H7 (cell line): ENCODE measurements around the gene DSG2. TPM values are rescaled to one million over a fixed set of nuclear protein-coding genes. Genes with fewer than 3 reads are reported as not detected.

Experiments
- DNase-seq: peaks from one replicate; pipeline ENCODE4 v3.0.0; 2012
- H3K27me3 ChIP-seq: 2 replicates; pipeline ENCODE4 v1.6.0; 2011; ENCODE audit warnings: mild to moderate bottlenecking, low read length; ENCODE audit not compliant: control insufficient read depth, insufficient read depth
- H3K36me3 ChIP-seq: replicated peaks from 2 replicates; pipeline ENCODE4 v1.5.1; 2011; ENCODE audit warnings: low read length; ENCODE audit not compliant: control insufficient read depth, insufficient read depth
- H3K4me3 ChIP-seq: 2 replicates; pipeline ENCODE4 v1.5.1; 2011; ENCODE audit warnings: low read depth, mild to moderate bottlenecking, control low read depth, low read length, moderate library complexity; ENCODE audit not compliant: insufficient read depth
- total RNA-seq: library from RNA; depleted of rRNA; stranded (reverse); fragments of >200 nt; shearing (Covaris generic); gene quantifications from 2 replicates; pipeline ENCODE4 v1.2.3, GENCODE V29; 2014

The DSG2 gene
- total RNA-seq, 1 experiment from 2014 or later: 51.7 TPM

DNA sequence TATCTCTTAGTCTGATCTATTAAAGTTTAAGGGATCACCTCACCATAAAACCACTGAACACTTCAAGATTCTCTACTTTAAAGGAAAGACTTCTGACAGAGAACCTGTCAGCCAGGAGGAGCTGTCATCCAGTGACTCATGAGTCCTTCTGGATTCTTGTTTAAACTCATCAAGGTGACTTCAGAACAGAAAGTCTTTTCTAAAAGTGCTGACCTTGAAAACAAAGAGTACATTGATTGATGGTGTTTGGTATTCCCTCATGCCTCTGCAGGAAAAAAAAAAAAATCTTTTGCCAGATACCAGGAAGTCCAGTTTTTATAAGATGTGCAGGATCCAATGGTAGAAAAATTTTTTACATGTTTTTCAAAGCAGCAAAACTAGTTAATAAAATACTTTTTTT lies 12.3 kb downstream of the DSG2 start:
- no peak for DNase-seq
- no peaks in the 10 kb centered on the region for H3K27me3 ChIP-seq

DNA sequence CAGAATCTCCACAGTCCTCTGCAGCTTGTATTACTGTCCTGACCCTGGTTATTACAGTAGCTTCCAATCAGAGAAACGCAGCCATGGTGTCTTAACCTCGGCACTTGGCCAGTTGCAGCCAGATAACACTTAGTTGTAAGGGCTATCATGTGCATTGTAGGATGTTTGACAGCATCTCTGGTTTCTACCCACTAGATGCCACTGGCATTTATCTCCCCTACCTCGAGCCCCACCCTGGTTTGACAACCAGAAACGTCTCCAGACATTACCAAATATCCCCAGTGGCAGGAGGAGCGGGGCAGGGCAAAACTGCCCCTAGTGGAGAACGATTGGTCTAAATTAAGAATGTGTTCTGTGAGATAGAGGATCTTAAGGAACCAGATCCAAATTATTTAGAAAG lies 13.1 kb downstream of the DSG2 start:
- H3K4me3 ChIP-seq: no peak overlapping the region
- H3K36me3 ChIP-seq: no peaks in the 10 kb centered on the region
- H3K27me3 ChIP-seq: no peaks in the 10 kb centered on the region
- peak; percentile 30 for DNase-seq

More for the DNA sequence above, 12.3 kb downstream of the DSG2 start:
- Histone ChIP-seq H3K36me3 (no peaks in the 10 kb centered on the region), H3K4me3 (no peak overlapping the region)

DNA sequence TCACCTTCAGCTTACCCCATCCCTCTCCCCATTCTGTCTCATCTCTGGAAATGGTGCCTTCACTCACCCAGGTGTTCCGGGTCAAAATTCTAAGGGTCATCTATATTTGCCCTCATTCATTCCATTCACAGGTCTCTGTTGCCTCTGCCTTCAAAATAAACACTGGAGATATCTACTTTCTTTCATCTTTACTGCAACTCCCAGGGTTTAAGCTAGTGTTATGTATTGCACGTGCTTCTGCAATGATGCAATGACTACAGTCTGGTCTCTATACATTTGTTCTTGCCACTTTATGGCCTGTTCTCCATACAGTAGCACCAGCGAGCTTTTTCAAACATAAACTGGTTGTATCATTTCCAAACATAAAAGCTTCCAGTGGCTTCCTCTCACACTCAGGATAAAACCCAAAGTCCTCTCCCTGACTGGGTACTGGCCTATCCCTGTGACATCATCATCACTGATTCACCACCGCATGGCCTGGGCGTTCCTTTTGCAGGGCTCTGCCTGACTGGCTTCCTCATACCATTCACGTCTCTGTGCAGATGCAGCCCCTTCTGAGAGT lies 14.3 kb downstream of the DSG2 start:
- no peak for DNase-seq
- Histone ChIP-seq H3K27me3 (no peaks in the 10 kb centered on the region), H3K36me3 (no peaks in the 10 kb centered on the region), H3K4me3 (no peak overlapping the region)

DNA sequence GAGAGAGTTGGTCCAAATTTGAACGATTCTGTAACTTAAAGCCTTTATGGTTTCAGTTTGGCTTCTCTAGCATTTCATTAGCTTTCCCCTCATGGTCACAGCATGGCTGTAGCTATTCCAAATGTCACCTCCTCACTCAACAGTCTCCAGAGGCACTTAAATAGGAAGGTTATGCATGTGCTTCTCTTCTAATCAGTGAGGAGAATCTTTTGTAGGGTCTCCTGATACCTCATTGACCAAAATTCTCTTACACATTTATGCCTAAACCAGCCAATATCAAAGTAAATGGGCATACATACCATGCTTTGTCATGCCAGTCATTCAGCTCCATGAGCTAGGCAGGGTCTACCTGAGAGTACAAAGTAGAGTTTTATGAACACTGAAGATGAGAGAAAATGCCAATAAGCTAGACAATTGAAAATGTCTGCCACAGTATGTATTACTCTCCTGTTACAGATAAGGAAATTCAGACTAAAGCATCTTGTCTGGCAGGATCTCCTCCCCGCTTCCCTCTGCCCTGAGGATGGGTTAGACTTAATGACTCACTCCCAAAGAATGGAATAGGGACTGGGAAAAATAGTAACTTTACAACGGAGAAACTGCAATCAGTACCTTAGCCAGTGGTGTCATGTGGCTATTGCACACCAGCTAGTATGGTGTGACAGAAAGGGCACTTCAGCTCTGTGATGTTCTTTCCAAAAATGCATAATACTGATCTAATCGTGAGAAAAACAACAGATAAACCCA lies 15.4 kb downstream of the DSG2 start:
- no peak for DNase-seq
- no peaks in the 10 kb centered on the region for H3K27me3 ChIP-seq
- no peaks in the 10 kb centered on the region for H3K36me3 ChIP-seq
- no peak overlapping the region for H3K4me3 ChIP-seq

DNA sequence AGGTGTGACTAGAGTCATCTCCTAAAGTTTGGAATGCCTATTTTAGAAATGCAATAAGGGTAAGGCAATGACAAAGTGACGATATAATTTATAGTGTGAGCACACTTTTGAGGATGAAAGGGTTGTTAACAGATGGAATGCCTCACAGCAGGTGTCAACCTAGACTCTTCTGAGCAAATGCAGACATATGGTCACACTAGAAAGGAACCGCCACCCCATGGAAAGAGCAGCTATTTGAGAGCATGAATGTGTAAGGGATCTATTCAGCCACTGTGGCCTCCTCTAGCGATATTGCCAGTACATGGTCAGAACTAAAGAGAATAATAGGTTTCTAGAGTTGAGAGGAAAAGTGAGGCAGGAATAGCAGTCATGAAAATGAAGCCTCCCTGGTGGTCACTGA lies 18.5 kb downstream of the DSG2 start:
- Histone ChIP-seq H3K36me3 (peaks cover 6% of the 10 kb centered on the region), H3K27me3 (no peaks in the 10 kb centered on the region), H3K4me3 (no peak overlapping the region)
- DNase-seq: no peak

DNA sequence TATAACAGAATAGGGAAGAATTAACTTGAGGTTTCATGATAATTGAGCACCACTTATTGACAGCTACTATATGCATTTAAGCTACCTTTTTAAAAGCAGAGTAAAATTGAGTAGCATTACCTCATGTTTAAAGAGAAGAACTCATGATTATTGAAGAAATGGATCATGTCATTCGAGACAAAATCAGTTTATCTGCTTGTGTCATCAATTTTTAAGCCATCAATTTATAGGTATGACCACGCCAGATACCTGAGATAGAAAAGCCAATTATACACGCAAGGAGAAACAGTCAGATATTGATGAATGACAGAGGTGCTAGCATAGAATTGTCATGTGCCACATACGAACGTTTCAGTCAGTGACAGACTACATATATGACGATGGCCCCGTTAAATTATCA lies 28.4 kb downstream of the DSG2 start:
- Histone ChIP-seq H3K27me3 (no peaks in the 10 kb centered on the region), H3K36me3 (peaks cover 16% of the 10 kb centered on the region), H3K4me3 (no peak overlapping the region)
- no peak for DNase-seq

DNA sequence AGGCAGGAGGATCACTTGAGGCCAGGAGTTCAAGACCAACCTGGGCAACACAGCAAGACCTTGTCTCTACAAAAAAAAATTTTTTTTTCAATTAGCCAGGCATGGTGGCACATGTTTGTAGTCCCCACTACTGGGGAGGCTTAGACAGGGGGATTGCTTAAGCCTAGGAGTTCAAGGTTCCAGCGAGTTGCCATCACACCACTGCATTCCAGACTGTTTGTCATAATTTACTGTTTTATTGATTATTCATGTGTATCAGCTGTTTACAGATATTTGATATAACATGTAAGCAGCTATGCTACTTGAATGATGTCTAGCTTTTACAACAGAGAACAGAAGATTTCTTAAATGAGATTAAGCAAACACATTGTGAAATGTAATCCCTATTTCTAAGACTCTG lies 35.3 kb downstream of the DSG2 start:
- no peaks in the 10 kb centered on the region for H3K27me3 ChIP-seq
- DNase-seq: no peak
- no peak overlapping the region for H3K4me3 ChIP-seq
- peaks cover 8% of the 10 kb centered on the region for H3K36me3 ChIP-seq

DNA sequence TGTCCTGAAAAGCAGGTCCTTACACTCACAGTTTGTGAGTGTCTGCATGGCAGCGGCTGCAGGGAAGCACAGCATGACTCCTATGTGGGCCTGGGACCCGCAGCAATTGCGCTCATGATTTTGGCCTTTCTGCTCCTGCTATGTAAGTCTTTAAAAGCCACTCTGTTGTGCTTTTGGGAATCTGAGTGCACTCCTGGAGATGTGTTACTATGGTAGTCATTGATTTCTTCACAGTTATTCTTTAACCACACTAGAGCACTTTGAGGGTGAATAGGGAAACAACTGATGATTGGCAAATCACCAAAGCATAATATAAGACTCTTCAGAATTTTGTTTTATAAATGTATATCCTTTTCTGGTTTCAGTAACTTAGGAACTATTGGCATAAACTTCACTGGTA lies 40.9 kb downstream of the DSG2 start:
- no peak for DNase-seq
- Histone ChIP-seq H3K4me3 (no peak overlapping the region), H3K27me3 (no peaks in the 10 kb centered on the region), H3K36me3 (peaks cover 38% of the 10 kb centered on the region)

DNA sequence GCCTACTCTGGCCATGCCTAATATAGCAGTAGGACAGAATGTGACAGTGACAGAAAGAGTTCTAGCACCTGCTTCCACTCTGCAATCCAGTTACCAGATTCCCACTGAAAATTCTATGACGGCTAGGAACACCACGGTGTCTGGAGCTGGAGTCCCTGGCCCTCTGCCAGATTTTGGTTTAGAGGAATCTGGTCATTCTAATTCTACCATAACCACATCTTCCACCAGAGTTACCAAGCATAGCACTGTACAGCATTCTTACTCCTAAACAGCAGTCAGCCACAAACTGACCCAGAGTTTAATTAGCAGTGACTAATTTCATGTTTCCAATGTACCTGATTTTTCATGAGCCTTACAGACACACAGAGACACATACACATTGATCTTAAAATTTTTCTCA lies 48.5 kb downstream of the DSG2 start:
- no peak for DNase-seq
- no peak overlapping the region for H3K4me3 ChIP-seq
- peaks cover 27% of the 10 kb centered on the region for H3K36me3 ChIP-seq
- H3K27me3 ChIP-seq: no peaks in the 10 kb centered on the region

DNA sequence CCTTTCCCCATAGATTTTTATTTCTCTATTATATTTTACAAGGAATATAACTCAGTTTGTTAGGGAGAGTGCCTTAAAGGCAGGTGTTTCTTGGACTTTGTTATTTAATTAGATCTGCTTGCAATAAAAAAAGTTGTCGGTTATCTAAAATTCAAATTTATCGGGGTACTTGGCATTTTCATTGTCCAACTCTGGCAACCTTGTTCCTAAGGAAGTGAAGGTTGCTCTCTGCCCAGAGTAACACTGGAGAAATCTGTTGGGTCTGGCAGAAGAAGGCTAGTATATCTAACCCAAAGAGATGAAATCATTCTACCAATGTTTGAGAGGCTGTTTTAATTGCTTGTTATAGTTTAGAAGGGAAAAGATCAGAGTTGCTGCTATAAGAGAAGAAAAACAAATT lies 50.9 kb downstream of the DSG2 start:
- Histone ChIP-seq H3K4me3 (no peak overlapping the region), H3K36me3 (peaks cover 14% of the 10 kb centered on the region), H3K27me3 (no peaks in the 10 kb centered on the region)
- DNase-seq: no peak

DNA sequence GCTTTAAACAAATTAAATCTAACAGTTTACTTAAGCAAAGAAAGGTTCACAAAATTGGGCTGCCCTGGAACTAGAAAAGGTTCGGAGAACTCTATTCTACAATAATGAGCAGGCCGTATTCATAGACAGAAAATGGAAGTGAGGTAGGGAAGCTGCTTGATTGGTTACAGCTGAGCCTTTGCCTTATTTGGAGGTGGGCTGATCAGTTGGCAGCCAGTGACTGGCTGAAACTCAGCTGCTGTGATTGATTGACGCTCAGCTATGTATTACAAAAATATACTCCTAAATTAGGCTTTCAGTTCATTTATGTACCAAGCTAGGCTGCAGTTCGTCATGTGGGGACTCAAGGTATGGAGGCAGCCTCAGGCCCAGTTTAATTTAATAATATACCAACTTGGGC lies 51.4 kb downstream of the DSG2 start:
- DNase-seq: no peak
- no peaks in the 10 kb centered on the region for H3K27me3 ChIP-seq
- H3K36me3 ChIP-seq: peaks cover 14% of the 10 kb centered on the region
- no peak overlapping the region for H3K4me3 ChIP-seq

DNA sequence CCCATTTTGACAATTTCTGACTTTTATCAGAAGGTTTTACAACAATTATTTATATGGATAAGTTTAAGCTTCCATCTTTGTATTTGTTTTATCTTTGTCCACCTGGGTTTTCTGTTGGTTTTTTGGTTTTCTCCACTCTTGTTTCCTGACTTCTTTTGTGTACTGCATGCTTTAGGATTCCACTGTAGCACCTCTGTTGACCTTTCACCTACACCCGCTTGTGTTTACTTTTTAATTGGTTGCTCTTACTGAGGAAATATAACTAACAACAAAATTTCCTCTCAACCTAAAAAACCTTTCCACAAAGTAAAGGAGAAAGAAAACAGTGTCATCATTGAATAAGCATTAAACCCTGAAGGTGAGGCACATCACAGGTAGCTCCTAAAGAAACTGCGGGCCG lies 53.9 kb downstream of the DSG2 start:
- H3K4me3 ChIP-seq: no peak overlapping the region
- peaks cover under 1% of the 10 kb centered on the region; the same call in 1 of the 2 replicates for H3K36me3 ChIP-seq
- DNase-seq: no peak
- H3K27me3 ChIP-seq: no peaks in the 10 kb centered on the region

DNA sequence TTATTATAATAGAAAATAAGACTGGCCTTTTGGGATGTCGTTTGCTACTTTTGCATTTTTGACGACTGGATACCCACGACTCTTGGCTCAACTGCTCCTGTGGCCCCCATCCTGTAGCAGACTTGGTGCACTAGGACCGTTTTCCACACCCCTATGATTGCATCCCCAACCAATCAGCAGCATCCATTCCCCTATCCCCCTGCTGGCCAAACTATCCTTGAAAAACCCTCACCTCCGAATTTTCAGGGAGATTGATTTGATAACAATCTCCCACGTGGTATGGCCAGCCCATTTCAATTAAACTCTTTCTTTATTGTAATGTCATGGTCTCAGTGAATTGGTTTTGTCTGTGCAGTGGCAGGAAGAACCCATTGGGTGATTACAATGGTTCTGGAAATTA lies 55.8 kb downstream of the DSG2 start:
- Histone ChIP-seq H3K27me3 (no peaks in the 10 kb centered on the region), H3K4me3 (no peak overlapping the region), H3K36me3 (no peaks in the 10 kb centered on the region)
- peak; percentile 26 for DNase-seq

DNA sequence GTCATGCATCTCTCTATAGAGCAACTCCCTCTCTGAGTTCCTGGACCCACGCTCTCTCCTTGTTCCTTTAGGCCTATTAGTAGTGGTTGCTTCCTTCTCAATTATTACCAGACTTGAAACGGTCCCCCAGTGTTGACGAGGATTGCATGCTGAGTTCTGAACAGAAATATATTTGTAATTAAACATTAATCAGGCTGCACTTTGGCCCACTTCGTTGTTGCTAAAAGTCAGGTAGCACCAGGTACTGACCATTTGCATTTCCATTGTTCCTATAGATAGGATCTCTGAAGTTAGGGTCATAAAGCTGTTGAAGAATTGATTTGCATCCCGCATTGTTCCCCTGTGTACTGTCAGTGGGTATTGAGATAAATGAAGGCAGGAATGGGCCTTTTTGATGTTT lies 56.8 kb downstream of the DSG2 start:
- DNase-seq: no peak
- no peaks in the 10 kb centered on the region for H3K27me3 ChIP-seq
- H3K36me3 ChIP-seq: no peaks in the 10 kb centered on the region
- no peak overlapping the region for H3K4me3 ChIP-seq

DNA sequence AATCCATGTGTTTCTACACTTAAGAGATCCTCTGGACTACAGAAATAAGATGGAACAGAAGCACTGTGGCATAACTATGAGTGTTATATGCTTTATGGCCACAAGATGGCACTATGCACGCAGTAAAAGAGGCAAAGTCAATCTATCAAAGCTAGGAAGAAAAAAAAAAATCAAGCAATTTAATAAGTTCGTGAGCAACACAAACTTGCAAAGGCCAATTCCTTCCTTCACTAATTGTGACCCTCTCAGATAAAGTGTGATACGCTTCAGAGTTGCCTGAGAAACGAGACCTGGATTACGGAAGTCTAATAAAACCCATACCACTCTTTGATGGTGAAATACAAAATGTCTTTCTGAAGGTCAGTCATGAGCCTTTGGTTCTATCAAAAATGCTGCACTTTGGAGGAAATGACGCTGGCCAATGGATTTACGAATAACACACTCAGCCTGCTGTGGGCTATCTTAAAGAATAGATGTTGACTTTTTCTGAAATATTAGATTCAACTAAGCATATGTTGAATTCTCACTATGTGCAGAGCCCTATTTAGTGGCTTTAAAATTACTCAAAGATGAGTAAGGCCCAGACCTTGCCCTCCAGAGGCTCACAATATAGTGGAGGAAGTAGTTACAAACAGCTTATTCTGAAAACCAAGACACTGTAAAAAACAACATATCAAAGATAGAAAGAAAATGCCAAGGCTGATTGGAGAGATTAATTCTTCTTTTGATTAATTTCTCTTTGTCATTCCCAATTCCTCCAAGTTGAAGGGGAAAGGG lies 58.2 kb downstream of the DSG2 start:
- DNase-seq: peak; percentile 40
- Histone ChIP-seq H3K36me3 (no peaks in the 10 kb centered on the region), H3K27me3 (no peaks in the 10 kb centered on the region), H3K4me3 (no peak overlapping the region)
